NCI-H1694 treated with DMSO at 0.1 percent for 48 hours (cell line): ENCODE measurements around the gene NUTM2G.
"Not testable (repeated sequence)": the region's sequence is repeated elsewhere in the genome, so short reads cannot be mapped to it uniquely, and the experiment has no call there.

Experiments used
- DNase-seq: peaks from one replicate; lab custom pipeline; 2025; lab: John Stamatoyannopoulos, UW

NUTM2G gene

GRCh38 chr9:96928543-96928942 lies at the start of gene NUTM2G:
TSS of gene NUTM2G (plus strand) at chr9:96928843. CDS start at chr9:96929025, 182 bp downstream.
- not testable (repeated sequence) for DNase-seq

- DNase-seq: no peak
Measured at GRCh38 chr9:96883922-96884321, 44.7 kb upstream of the NUTM2G start.

- DNase-seq: no peak
Measured at GRCh38 chr9:96884443-96884842, 44.2 kb upstream of the NUTM2G start.

GRCh38 chr9:96885424-96885823 lies 43.2 kb upstream of the NUTM2G start:
- no peak for DNase-seq

GRCh38 chr9:96888591-96888990 lies 40.1 kb upstream of the NUTM2G start:
- no peak for DNase-seq

GRCh38 chr9:96892131-96892530 lies 36.5 kb upstream of the NUTM2G start:
- no peak for DNase-seq

- not testable (repeated sequence) for DNase-seq
Measured at GRCh38 chr9:96900010-96900409, 28.6 kb upstream of the NUTM2G start.

GRCh38 chr9:96904947-96905722 lies 23.5 kb upstream of the NUTM2G start:
- DNase-seq: not testable (repeated sequence)

GRCh38 chr9:96908479-96908878 lies 20.2 kb upstream of the NUTM2G start:
- not testable (repeated sequence) for DNase-seq

- not testable (repeated sequence) for DNase-seq
Measured at GRCh38 chr9:96915539-96915938, 13.1 kb upstream of the NUTM2G start.

- not testable (repeated sequence) for DNase-seq
Measured at GRCh38 chr9:96916531-96916930, 12.1 kb upstream of the NUTM2G start.

- not testable (repeated sequence) for DNase-seq
Measured at GRCh38 chr9:96918550-96918949, 10.1 kb upstream of the NUTM2G start.

- DNase-seq: not testable (repeated sequence)
Measured at GRCh38 chr9:96920803-96921202, 7.8 kb upstream of the NUTM2G start.

GRCh38 chr9:96925587-96925986 lies 3.1 kb upstream of the NUTM2G start:
- DNase-seq: not testable (repeated sequence)

- not testable (repeated sequence) for DNase-seq
Measured at GRCh38 chr9:96931665-96932064, 3.0 kb downstream of the NUTM2G start.

GRCh38 chr9:96934097-96934496 lies 5.5 kb downstream of the NUTM2G start:
- not testable (repeated sequence) for DNase-seq

GRCh38 chr9:96934706-96935105 lies 6.1 kb downstream of the NUTM2G start:
- DNase-seq: not testable (repeated sequence)

GRCh38 chr9:96935401-96935800 lies 6.8 kb downstream of the NUTM2G start:
- DNase-seq: not testable (repeated sequence)

- DNase-seq: not testable (repeated sequence)
Measured at GRCh38 chr9:96937442-96937841, 8.8 kb downstream of the NUTM2G start.

- DNase-seq: not testable (repeated sequence)
Measured at GRCh38 chr9:96938957-96939665, 10.5 kb downstream of the NUTM2G start.

- not testable (repeated sequence) for DNase-seq
Measured at GRCh38 chr9:96940982-96941381, 12.3 kb downstream of the NUTM2G start.

GRCh38 chr9:96941628-96942027 lies 13.0 kb downstream of the NUTM2G start:
- DNase-seq: not testable (repeated sequence)

- not testable (repeated sequence) for DNase-seq
Measured at GRCh38 chr9:96942181-96942580, 13.5 kb downstream of the NUTM2G start.
